ENCODE data around the gene ZFHX3.

Gene ZFHX3

GRCh38 chr16:72793017-72793416, 254.9 kb downstream of the ZFHX3 start:
- DNase-seq (ENCODE audit: low spot score) = no peak

- no peak for DNase-seq (ENCODE audit: low spot score)
Observed at GRCh38 chr16:72791786-72792185, 256.1 kb downstream of the ZFHX3 start.

DNA sequence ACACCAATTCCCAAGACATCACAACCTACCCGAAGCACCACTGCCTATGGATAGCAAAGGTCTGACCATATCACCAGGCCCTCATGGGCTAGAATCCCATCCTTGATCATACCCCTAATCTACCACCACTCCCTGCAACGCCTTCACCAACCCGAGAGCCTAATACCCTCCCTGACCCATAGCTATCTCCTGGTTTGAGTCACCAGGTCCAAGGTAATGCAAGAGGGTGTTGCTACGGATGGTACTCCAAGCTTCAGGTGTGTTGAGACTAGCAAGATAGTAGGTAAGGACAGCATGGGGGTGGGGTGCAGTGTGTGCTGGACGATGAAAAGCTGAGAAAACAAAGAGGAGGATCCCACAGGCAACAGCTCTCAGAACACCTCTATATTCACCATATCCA, 258.0 kb downstream of the ZFHX3 start:
- no peak for DNase-seq (ENCODE audit: low spot score)

DNA sequence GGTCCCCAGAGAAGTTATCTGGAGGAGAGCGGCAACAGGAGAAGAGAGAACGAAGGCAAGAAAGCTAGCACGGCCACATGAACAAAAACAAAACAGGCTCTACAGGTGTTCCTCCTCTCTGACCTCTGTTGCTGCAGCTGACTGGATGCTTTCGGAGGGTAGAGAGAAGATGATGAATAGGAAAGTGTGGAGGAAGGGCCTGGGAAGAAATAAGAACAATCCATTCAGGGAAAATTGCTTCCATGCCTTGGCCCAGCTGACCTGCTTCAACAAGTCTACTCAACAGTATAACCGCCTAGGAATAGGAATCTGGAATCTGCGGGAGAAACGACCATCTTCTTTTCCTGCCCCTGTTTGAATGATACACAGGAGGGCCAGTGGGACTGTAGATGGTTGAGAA, 258.5 kb downstream of the ZFHX3 start:
- no peak for DNase-seq (ENCODE audit: low spot score)

DNA sequence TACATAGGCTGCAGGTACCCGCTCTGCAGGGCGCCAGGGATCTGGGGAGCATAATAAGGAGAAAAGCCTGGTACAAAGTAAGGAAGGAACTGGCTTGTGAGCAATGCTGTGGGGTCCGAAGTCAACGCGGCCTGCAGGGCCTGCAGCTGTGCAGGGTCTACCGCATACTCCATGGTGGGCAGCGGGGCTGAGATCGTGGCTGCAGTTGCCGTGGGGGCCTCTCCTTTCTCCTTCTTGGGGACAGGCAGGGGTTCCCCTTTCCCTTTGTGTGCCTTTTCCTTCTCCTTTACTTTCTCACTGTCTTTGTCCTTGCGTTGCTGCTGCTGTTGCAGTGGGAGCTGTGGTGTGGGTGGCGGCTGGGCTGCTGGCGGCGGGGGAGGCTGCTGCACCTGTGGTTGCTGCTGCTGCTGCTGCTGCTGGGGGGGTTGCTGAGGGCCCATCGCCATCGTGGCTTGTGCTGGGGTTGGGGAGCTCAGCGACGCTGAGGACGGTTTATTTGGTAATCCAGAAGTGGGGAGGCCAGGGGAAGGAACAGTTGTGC, 259.6 kb downstream of the ZFHX3 start:
- DNase-seq (ENCODE audit: low spot score) = no peak

GRCh38 chr16:72787514-72788268, 260.2 kb downstream of the ZFHX3 start:
- DNase-seq (ENCODE audit: low spot score) = peak; percentile 38

DNA sequence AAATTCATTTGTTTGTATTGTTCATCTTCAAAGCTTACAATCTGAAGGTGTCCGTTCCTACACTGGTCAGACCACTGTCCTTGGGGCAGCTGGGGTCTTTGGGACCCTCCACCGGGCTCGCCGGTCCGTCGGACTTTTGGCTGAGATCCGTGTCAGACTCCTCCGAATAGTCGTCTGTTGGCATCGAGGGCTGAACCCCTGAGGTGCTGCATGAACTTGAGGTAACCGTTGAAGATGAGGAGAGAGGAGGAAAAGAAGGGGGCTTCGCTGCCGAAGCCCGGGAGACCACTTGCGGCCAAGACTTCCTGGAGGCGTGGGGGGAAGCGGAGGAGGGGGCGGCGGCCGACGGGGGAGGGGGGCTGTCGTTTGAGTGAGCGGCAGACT, 260.8 kb downstream of the ZFHX3 start:
- no peak for DNase-seq (ENCODE audit: low spot score)

DNA sequence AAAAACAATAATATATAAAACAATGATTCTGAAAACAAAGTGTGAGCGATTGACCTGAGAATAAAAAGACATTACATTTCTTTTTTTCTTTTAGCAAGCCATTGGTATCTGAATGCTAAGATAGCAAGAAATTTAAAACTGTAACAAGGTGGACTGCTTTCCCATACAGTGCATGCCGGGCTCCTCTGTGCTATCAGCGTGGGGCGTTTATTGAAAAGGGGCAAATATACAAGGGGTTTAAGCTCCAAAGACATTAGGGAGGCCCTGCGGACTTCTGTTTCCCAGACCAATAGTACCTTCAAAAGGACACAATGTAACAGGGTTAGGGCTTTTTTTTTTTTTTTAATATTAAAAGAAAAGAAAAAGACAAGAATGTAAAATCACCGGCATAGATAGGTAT, 261.3 kb downstream of the ZFHX3 start:
- no peak for DNase-seq (ENCODE audit: low spot score)

GRCh38 chr16:72785886-72786285, 262.0 kb downstream of the ZFHX3 start:
- DNase-seq (ENCODE audit: low spot score) = no peak

DNA sequence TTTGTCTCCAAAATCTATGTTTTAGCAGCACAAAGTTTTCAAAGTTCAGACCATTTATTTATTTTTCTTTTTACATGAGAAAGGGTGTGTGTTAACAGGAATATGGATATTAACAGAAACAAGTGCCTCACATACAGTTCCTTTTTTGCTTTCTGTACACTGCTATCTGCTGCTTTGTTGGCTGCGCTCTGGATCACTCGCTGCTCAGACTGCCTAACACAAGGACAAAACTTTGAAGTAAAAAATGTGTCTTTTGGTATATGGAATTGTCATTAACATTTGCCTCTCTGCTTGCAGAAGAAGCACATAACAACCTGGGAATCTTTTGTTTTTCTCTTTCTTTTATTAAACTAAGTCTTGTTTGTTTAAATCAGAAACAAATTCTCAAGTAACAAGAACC, 262.8 kb downstream of the ZFHX3 start:
- DNase-seq (ENCODE audit: low spot score) = no peak

GRCh38 chr16:72783716-72784318, 264.1 kb downstream of the ZFHX3 start:
- no peak for DNase-seq (ENCODE audit: low spot score)

GRCh38 chr16:72769876-72770275, 278.1 kb downstream of the ZFHX3 start:
- no peak for DNase-seq (ENCODE audit: low spot score)

DNA sequence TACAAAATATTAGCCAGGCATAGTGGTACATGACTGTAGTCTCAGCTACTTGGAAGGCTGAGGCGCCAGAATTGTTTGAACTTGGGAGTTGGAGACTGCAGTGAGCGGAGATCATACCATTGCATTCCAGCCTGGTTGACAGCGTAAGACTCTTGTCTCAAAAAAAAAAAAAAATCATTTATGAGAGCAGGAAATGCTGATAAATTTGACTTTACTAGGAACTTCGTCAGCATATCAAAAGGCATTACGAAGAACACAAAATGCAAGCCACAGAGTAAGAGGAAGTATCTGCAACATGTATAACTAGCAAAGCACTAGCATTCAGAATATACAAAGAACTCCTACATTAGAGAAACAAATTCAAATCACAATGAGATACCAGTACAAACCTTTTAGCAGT, 279.3 kb downstream of the ZFHX3 start:
- DNase-seq (ENCODE audit: low spot score) = no peak

DNA sequence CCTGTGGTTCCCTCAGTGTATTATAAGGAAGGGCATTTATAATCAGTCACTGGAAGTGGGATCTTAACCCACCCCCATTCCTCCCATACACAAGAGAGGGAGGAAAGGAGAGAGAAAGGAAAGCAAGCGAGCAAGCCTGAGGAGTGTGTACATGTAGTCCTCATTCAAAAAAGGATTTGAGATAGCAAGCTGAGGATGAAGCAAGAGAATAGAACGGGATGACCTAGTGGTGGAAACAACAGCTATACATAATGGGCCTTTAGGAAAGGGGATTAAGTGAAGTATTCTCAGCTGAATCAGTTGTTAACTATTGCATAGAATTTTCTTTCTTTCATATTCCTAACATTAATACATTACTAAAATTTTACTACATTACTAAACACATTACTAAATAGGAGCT, 281.4 kb downstream of the ZFHX3 start:
- no peak for DNase-seq (ENCODE audit: low spot score)

DNA sequence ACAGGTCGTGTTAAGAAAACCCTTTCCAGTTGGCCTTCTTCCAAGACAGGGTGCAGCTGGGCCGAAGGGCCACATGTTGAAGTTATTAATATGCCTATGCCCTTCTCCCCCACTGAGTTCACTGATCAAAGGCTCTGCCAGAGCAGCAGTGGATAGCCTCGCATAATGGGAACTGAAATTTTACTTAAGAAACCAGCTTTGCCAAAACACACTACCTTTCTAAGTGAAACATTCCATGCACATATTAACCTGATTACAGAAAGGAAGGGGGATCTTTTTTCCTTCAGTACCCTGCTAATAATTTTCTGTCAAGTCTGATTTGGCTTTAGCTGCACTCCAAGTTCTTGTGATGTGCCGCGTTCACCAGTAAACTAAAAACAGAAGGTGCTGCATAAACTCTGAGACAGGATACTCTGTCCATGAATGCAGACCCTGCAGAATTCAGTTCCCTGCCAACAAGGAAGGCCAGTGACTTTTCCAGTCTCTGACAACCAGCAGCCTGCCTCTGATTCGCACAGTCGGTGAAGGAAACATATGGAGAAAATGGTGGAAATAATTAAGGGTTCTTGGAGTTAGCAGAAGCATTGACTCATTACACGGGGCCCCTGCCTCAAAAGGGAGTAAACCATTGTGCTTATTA, 283.8 kb downstream of the ZFHX3 start:
- DNase-seq (ENCODE audit: low spot score) = no peak

DNA sequence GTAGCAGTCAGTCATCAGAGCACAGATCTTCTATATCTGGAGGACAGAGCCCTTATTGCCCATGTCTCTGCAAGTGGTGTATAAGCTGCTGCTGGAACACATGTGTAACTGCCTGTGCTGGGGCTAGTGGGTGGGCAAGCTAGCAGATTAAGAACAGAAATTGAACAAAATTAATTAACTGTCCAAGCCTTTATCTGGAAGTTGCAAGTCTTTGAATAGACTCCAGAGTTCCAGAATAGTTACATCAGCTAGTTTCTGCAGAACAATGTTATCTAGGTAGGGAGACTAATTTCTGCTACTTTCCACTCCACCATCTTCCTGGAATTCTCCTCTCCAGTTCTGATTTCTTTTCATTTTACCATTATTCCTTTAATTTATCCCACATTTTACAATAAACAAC, 287.3 kb downstream of the ZFHX3 start:
- DNase-seq (ENCODE audit: low spot score) = no peak

DNA sequence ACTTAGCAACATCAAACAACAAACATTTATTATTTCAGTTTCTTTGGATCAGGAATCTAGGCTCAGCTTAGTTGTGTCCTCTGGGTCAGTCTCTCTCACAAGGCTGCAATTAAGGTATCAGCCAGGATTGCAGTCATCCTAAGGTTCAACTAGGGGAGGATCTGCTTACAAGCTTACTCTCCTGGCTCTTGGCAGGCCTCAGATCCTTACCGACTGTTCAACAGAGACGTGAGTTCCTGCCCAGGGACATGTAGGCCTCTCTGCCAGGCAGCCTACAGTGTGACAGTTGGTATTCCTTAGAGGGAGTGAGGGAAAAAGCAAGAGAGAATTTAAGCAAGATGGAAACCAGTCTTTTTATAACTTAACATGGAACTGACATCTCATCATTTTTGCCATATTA, 294.0 kb downstream of the ZFHX3 start:
- no peak for DNase-seq (ENCODE audit: low spot score)

- DNase-seq (ENCODE audit: low spot score) = no peak
Observed at GRCh38 chr16:72752004-72752695, 295.8 kb downstream of the ZFHX3 start.

GRCh38 chr16:72751076-72751475, 296.9 kb downstream of the ZFHX3 start:
- no peak for DNase-seq (ENCODE audit: low spot score)

- DNase-seq (ENCODE audit: low spot score) = no peak
Observed at GRCh38 chr16:72749091-72749490, 298.8 kb downstream of the ZFHX3 start.

- no peak for DNase-seq (ENCODE audit: low spot score)
Observed at GRCh38 chr16:72744076-72744793, 303.7 kb downstream of the ZFHX3 start.
